Uterus (tissue), 2 donors: ENCODE measurements around the gene WRAP73.

Experiments
- CTCF ChIP-seq, 4 experiments: fragments of 200-600 bp in 2 of 4; fragments of 450-650 bp in 2 of 4; sonication (generic) in 2 of 4; IDR thresholded peaks; one replicate each; pipeline ENCODE4 v1.5.1; 2016 to 2019; ENCODE audit warnings: antibody characterized with exemption in 4 of 4, mild to moderate bottlenecking in 2 of 4, moderate library complexity in 1 of 4
- POLR2A ChIP-seq, 2 donors: fragments of 450-650 bp; IDR thresholded peaks; one replicate each; pipeline ENCODE4 v1.6.1; 2016; ENCODE audit warnings: antibody characterized with exemption in 2 of 2, mild to moderate bottlenecking in 1 of 2, moderate library complexity in 1 of 2

- TF ChIP-seq CTCF (IDR thresholded peaks at IDR 0.05): no peak
- no peak for TF ChIP-seq POLR2A (IDR thresholded peaks at IDR 0.05)
Observed at GRCh38 chr1:3671371-3672180, 21.7 kb upstream of the WRAP73 start.
